HG02610 (cell line): ENCODE data around the gene P4HB.

Experiments used
- ATAC-seq: cut with Tn5 transposase; IDR thresholded peaks from one replicate; pipeline ENCODE4 v1.9.1; 2021; ENCODE audit warnings: mild to moderate bottlenecking, moderate library complexity; ENCODE audit not compliant: unreplicated experiment

The P4HB gene

GRCh38 chr17:81794509-81794908, 65.8 kb downstream of the P4HB start:
- ATAC-seq = no peak

- ATAC-seq = no peak
Measured at GRCh38 chr17:81794074-81794476, 66.3 kb downstream of the P4HB start.
